Retinal pigment epithelial cell (primary cell): ENCODE data around the gene EIF4E2.

Source experiments
- DNase-seq: peaks from one replicate; pipeline ENCODE4 v3.0.0-alpha.2; 2010; ENCODE audit warnings: low read depth
- H3K4me3 ChIP-seq: 2 replicates; pipeline ENCODE4 v1.5.1; 2011; ENCODE audit warnings: mild to moderate bottlenecking, low read length, control low read depth, moderate library complexity
- TF ChIP-seq, protein P1 (sequence below): conservative IDR thresholded peaks from 2 replicates; pipeline ENCODE4 v1.5.1; 2011; ENCODE audit warnings: low read depth, low read length, control low read depth, inconsistent platforms

Gene EIF4E2

GRCh38 chr2:232611061-232611460 lies 60.6 kb downstream of the EIF4E2 start:
- TF ChIP-seq, protein P1, sequence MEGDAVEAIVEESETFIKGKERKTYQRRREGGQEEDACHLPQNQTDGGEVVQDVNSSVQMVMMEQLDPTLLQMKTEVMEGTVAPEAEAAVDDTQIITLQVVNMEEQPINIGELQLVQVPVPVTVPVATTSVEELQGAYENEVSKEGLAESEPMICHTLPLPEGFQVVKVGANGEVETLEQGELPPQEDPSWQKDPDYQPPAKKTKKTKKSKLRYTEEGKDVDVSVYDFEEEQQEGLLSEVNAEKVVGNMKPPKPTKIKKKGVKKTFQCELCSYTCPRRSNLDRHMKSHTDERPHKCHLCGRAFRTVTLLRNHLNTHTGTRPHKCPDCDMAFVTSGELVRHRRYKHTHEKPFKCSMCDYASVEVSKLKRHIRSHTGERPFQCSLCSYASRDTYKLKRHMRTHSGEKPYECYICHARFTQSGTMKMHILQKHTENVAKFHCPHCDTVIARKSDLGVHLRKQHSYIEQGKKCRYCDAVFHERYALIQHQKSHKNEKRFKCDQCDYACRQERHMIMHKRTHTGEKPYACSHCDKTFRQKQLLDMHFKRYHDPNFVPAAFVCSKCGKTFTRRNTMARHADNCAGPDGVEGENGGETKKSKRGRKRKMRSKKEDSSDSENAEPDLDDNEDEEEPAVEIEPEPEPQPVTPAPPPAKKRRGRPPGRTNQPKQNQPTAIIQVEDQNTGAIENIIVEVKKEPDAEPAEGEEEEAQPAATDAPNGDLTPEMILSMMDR, result no peak
- no peak overlapping the region for H3K4me3 ChIP-seq
- DNase-seq, result no peak

- TF ChIP-seq, protein P1, result peak; percentile 87
- DNase-seq, result no peak
- H3K4me3 ChIP-seq, result no peak overlapping the region
Measured at GRCh38 chr2:232611559-232612218, 61.2 kb downstream of the EIF4E2 start.

DNA sequence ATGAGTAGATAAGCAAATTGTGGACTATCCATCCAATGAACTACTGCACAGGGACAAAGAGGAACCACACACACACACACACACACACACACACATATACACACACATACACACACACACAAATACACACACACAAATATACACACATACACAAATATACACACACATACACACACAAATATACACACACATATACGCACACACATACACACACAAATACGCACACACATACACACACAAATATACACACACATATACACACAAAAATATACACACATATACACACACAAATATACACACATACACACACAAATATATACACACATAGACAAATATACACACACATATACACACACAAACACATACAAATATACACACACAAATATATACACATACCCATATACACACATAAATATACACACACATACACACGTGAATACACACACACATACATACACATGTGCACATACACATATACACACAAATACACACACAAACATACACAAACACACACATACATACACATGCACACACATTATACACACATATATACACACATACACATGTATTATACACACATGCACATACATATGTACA lies 63.1 kb downstream of the EIF4E2 start:
- no peak overlapping the region for H3K4me3 ChIP-seq
- no peak for DNase-seq
- TF ChIP-seq, protein P1, result no peak

DNA sequence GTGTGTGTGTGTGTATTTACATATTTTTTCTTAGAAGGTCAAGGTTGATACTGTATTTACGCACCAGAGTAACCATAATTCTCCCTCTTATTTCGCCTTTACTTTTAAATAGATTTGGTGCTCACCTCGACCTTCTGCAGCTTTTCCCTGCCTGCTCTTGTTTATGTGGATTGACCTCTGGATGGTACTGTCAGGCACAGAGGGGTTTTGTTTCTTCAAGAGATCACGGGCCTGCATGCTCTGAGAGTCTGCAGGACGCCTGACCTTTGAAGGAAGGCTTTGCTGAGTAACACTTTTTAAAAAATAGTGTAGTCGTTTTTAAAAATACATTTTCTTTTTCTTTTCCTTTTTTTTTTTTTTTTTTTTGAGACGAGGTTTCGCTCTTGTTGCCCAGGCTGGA lies 64.8 kb downstream of the EIF4E2 start:
- H3K4me3 ChIP-seq, result no peak overlapping the region
- DNase-seq, result no peak
- TF ChIP-seq, protein P1, result no peak
